ENCODE results near the gene TMEM50B. TPM values are rescaled to one million over a fixed set of nuclear protein-coding genes. Genes with fewer than 3 reads are reported as not detected.

Gene TMEM50B
- total and polyA plus RNA-seq, 2 of the 8 experiments (the other 6 are each of a cell fraction or from before 2014, with no cell fraction given): 16.8 to 20.5 TPM

DNA sequence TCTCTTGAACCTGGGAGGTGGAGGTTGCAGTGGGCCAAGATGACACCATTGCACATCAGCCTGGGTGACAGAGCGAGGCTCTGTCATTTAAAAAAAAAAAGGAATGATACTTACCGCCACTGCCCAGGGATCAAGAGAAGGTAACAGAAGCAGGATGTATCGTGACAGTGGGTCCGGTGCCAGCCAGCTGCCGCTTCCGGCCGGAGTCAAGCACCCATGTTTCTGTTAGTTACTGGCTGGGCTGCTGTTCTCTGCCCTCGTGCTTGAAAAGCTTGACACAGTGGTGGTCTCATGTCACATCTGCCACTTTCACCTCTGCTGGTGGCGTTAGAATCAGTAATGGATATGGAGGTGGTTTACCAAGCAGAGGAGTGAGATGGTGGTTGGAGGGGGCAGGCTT lies 55.6 kb downstream of the TMEM50B start:
- no peak overlapping the region for H2BK20ac ChIP-seq (ENCODE audit: low read length)
- no peak overlapping the region for H3K4me3 ChIP-seq (ENCODE audit: extremely low read depth in 1 of 4, insufficient read depth in 2 of 4, low read depth in 3 of 4, low read length in 4 of 4)
- no peak overlapping the region for H4K91ac ChIP-seq (replicated peaks; ENCODE audit: insufficient read length, low read length)
- no peak overlapping the region for H4K8ac ChIP-seq (ENCODE audit: extremely low read depth, insufficient read depth, low read length)
- FAIRE-seq: no peak
- no peak overlapping the region for H2BK15ac ChIP-seq (ENCODE audit: low read length)
- no peak overlapping the region for H3K4me2 ChIP-seq (ENCODE audit: insufficient read depth in 1 of 2, low read depth in 2 of 2, low read length in 2 of 2)
- H2BK5ac ChIP-seq (ENCODE audit: low read depth, low read length): no peak overlapping the region
- ChIA-PET CTCF (ENCODE audit: partially characterized antibody) (interaction anchor here (1.1 to 2.2 kb wide), 6 partner anchors 20 to 227 kb away, joined by 3 to 7 read pairs (median 6); no protein-coding TSS in a partner anchor), POLR2A (ENCODE audit: partially characterized antibody) (interaction anchor here (1.2 kb wide), 1 partner anchor 10 kb away, joined by 3 read pairs; no protein-coding TSS in a partner anchor)
- no peak for TF ChIP-seq CTBP2 (IDR thresholded peaks at IDR 0.05; ENCODE audit: borderline replicate concordance, insufficient read depth, insufficient read length, low read length)
- no peak for TF ChIP-seq SP1 (IDR thresholded peaks at IDR 0.05; ENCODE audit: low read depth, low read length)
- no peak for TF ChIP-seq RFX5 (IDR thresholded peaks at IDR 0.05; ENCODE audit: borderline replicate concordance, low read depth, low read length)
- TF ChIP-seq RXRA (IDR thresholded peaks at IDR 0.05; ENCODE audit: insufficient read depth, low read depth, low read length): no peak
- no peak for TF ChIP-seq POLR2AphosphoS5 (IDR thresholded peaks at IDR 0.05; ENCODE audit: low read depth, low read length)
- TF ChIP-seq, protein P1, sequence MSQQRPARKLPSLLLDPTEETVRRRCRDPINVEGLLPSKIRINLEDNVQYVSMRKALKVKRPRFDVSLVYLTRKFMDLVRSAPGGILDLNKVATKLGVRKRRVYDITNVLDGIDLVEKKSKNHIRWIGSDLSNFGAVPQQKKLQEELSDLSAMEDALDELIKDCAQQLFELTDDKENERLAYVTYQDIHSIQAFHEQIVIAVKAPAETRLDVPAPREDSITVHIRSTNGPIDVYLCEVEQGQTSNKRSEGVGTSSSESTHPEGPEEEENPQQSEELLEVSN (IDR thresholded peaks at IDR 0.05): no peak
- no peaks in the 10 kb centered on the region for H3K79me2 ChIP-seq (ENCODE audit: control insufficient read depth in 1 of 2, insufficient read depth in 2 of 2, low read length in 2 of 2)
- H2AK5ac ChIP-seq (ENCODE audit: low read depth, low read length): no peak overlapping the region
- no peak overlapping the region for H3K14ac ChIP-seq (ENCODE audit: insufficient read length)
- WGBS, 2 experiments (ENCODE audit: extremely low coverage in 1 of 2, insufficient coverage in 1 of 2, insufficient read length in 1 of 2, insufficient replicate concordance in 2 of 2, low coverage in 1 of 2, low lambda C conversion rate in 2 of 2, missing lambda C conversion rate in 1 of 2): 98% methylated on average over 9 of the region's 9 CpGs; no CpG with 5 or more reads in 1 of the 2 experiments
- no peaks in the 10 kb centered on the region for H3K9me3 ChIP-seq (ENCODE audit: insufficient read depth in 2 of 2, low read depth in 1 of 2, low read length in 1 of 2)
- peaks cover 0 to 2% of the 10 kb centered on the region in 2 experiments for H4K20me1 ChIP-seq (replicated peaks in 1 of 2; ENCODE audit: control insufficient read depth in 1 of 2, insufficient read depth in 2 of 2, low read length in 2 of 2)
- no peak overlapping the region for H3K27ac ChIP-seq (ENCODE audit: low read depth, low read length)
- H2AFZ ChIP-seq (ENCODE audit: low read length): no peak overlapping the region
- H2BK12ac ChIP-seq (ENCODE audit: low read depth, low read length): no peak overlapping the region
- H3K79me1 ChIP-seq (ENCODE audit: low read depth, low read length): no peaks in the 10 kb centered on the region
- H3K56ac ChIP-seq (replicated peaks; ENCODE audit: insufficient read length, low read depth, low read length): no peak overlapping the region
- peaks cover 4 to 36% (median 27%) of the 10 kb centered on the region in 4 experiments; a peak in 7 of 8 replicates for H3K36me3 ChIP-seq (ENCODE audit: control insufficient read depth in 2 of 4, insufficient read depth in 4 of 4, low read length in 3 of 4)
- H3K23ac ChIP-seq (ENCODE audit: insufficient read length): no peak overlapping the region
- no peak overlapping the region for H3K18ac ChIP-seq (ENCODE audit: extremely low read depth, low read length)
- no peak for DNase-seq (ENCODE audit: low read depth in 1 of 2, low spot score in 2 of 2)
- H3K9ac ChIP-seq (replicated peaks in 1 of 4; ENCODE audit: extremely low read depth in 1 of 4, low read depth in 3 of 4, low read length in 3 of 4): no peak overlapping the region
- H4K5ac ChIP-seq (ENCODE audit: insufficient read length, low read depth, low read length): no peak overlapping the region
- H3K4ac ChIP-seq (replicated peaks; ENCODE audit: insufficient read length, low read depth, low read length): no peak overlapping the region
- no peaks in the 10 kb centered on the region for H3K23me2 ChIP-seq (ENCODE audit: low read depth, low read length)
- no peaks in the 10 kb centered on the region for H3K4me1 ChIP-seq (replicated peaks in 1 of 4; ENCODE audit: control insufficient read depth in 3 of 4, insufficient read depth in 4 of 4, low read length in 3 of 4)
- H3K27me3 ChIP-seq (replicated peaks in 1 of 4; ENCODE audit: control insufficient read depth in 3 of 4, extremely low read depth in 1 of 4, insufficient read depth in 3 of 4, low read length in 3 of 4): no peaks in the 10 kb centered on the region
- H2BK120ac ChIP-seq (replicated peaks; ENCODE audit: low read depth, low read length): no peak overlapping the region
